ENCODE measurements around the gene RPL35. TPM values are rescaled to one million over a fixed set of nuclear protein-coding genes. Genes with fewer than 3 reads are reported as not detected.
A peak's percentile ranks its signal among the peaks of the same experiment; 100 is the strongest.

Gene RPL35
- total and polyA plus RNA-seq, 2 experiments from 2014 or later: 1,202 to 4,143 TPM

- Mint-ChIP-seq H3K4me1 (peaks cover 23% of the 10 kb centered on the region), H3K27me3 (ENCODE audit: insufficient read depth, low read depth, poor library complexity) (peaks cover 36% of the 10 kb centered on the region), H3K27ac (peak overlapping the region; percentile 89), H3K36me3 (ENCODE audit: low read depth) (peaks cover 52% of the 10 kb centered on the region), H3K9me3 (peaks cover 3% of the 10 kb centered on the region; the same call in 1 of the 3 replicates), H3K4me3 (peak overlapping the region; percentile 97)
- Histone ChIP-seq H3F3A (replicated peaks; ENCODE audit: low read depth) (peaks cover 62% of the 10 kb centered on the region), H3K27ac (ENCODE audit: low read depth) (peak overlapping the region; percentile 91), H3K27me3 (ENCODE audit: insufficient read depth) (no peaks in the 10 kb centered on the region), H4K20me1 (replicated peaks; ENCODE audit: insufficient read depth) (peaks cover 36% of the 10 kb centered on the region), H3K4me1 (ENCODE audit: insufficient read depth) (peaks cover 17% of the 10 kb centered on the region), H3K4me2 (peak overlapping the region; percentile 99), H2AFZ (no peak overlapping the region), H3K79me2 (replicated peaks; ENCODE audit: insufficient read depth) (peaks cover 32% of the 10 kb centered on the region), H3K36me3 (ENCODE audit: insufficient read depth) (peaks cover 32% of the 10 kb centered on the region), H3K9me2 (ENCODE audit: insufficient read depth) (no peaks in the 10 kb centered on the region), H3K4me3 (peak overlapping the region; percentile 99)
- no peak for ATAC-seq
- TF ChIP-seq JUNB (IDR thresholded peaks at IDR 0.05; ENCODE audit: unreplicated experiment) (no peak), EZH2 (IDR thresholded peaks at IDR 0.05; ENCODE audit: low read depth, unreplicated experiment) (no peak), ZNF462 (CRISPR knock-in tag; IDR thresholded peaks at IDR 0.05) (no peak), NANOG (IDR thresholded peaks at IDR 0.05; ENCODE audit: borderline replicate concordance) (no peak), STAT1 (IDR thresholded peaks at IDR 0.05; ENCODE audit: unreplicated experiment) (no peak), EZH2phosphoT487 (IDR thresholded peaks at IDR 0.05; ENCODE audit: unreplicated experiment) (no peak), POLR2AphosphoS5 (IDR thresholded peaks at IDR 0.05; ENCODE audit: low read depth) (no peak), REST (IDR thresholded peaks at IDR 0.05; ENCODE audit: unreplicated experiment) (no peak), ZNF331 (CRISPR knock-in tag; IDR thresholded peaks at IDR 0.05; ENCODE audit: low read depth) (no peak), ZNF114 (CRISPR knock-in tag; IDR thresholded peaks at IDR 0.05) (no peak)
- DNase-seq (ENCODE audit: low spot score): no peak
Observed at GRCh38 chr9:124859803-124860581, 1.8 kb downstream of the RPL35 start.

Measured in GM23338 (cell line).